GM12878 (cell line): ENCODE data around the gene P3H3. TPM values are rescaled to one million over a fixed set of nuclear protein-coding genes. Genes with fewer than 3 reads are reported as not detected.

Experiments used
- ATAC-seq: fragments of 200-7000 bp; cut with Tn5 transposase; 3 replicates; pipeline ENCODE4 v1.9.1; 2020; ENCODE audit warnings: mild to moderate bottlenecking, moderate library complexity
- BruUV-seq: library from RNA; stranded (reverse); fragments of 400-500 nt; replicated peaks from 2 replicates; lab custom pipeline; 2021; lab: Mats Ljungman, UMichigan
- CTCF ChIA-PET: fragments of 300-600 bp; sonication (Branson Sonifier 250); formaldehyde crosslinking; extraction: SDS; loops from one replicate; lab custom pipeline; 2021; ENCODE audit warnings: inconsistent platforms; lab: Yijun Ruan, JAX
- POLR2A ChIA-PET: fragments of 350-600 bp; formaldehyde crosslinking; extraction: SDS; loops from one replicate; lab custom pipeline; 2021; ENCODE audit warnings: inconsistent platforms; lab: Charles Lee
- RAD21 ChIA-PET: fragments of 300-600 bp; sonication (Branson Sonifier 250); formaldehyde crosslinking; loops from one replicate; lab custom pipeline; 2023; ENCODE audit warnings: antibody characterized with exemption; ENCODE audit not compliant: unreplicated experiment; lab: Charles Lee
- SMC1A ChIA-PET: fragments of 300-600 bp; sonication (Branson Sonifier 250); formaldehyde crosslinking; loops from one replicate; lab custom pipeline; 2023; ENCODE audit not compliant: unreplicated experiment, uncharacterized antibody; lab: Charles Lee
- DNase-seq: peaks from one replicate; pipeline ENCODE4 v3.0.0-alpha.2; 2011; ENCODE audit warnings: low read depth, low spot score
- FAIRE-seq: peaks from 3 replicates; lab custom pipeline; 2011; peaks lifted over from hg19 to GRCh38; lab: Jason Lieb, UNC
- H2AFZ ChIP-seq: 2 replicates; pipeline ENCODE4 v1.6.0; 2011; ENCODE audit warnings: low read depth, low read length, control low read depth; ENCODE audit not compliant: control insufficient read depth
- H3K27ac ChIP-seq: 2 replicates; pipeline ENCODE4 v1.5.1; 2011; ENCODE audit warnings: control low read depth; ENCODE audit not compliant: control insufficient read depth, insufficient read depth
- H3K27me3 ChIP-seq, 2 experiments: replicated peaks in 1 of 2; 2 replicates each; pipeline versions ENCODE4 v1.6.0 to v1.6.1; 2011; ENCODE audit warnings: low read length in 1 of 2; ENCODE audit not compliant: control insufficient read depth in 2 of 2, insufficient read depth in 2 of 2
- H3K36me3 ChIP-seq, 2 experiments: 2 replicates each; pipeline ENCODE4 v1.5.1; 2011; ENCODE audit warnings: low read length in 1 of 2; ENCODE audit not compliant: control insufficient read depth in 2 of 2, insufficient read depth in 2 of 2
- H3K4me1 ChIP-seq: 2 replicates; pipeline ENCODE4 v1.6.1; 2011; ENCODE audit warnings: mild to moderate bottlenecking, low read length, moderate library complexity, mixed read lengths; ENCODE audit not compliant: control insufficient read depth, insufficient read depth
- H3K4me2 ChIP-seq: 2 replicates; pipeline ENCODE4 v1.6.0; 2011; ENCODE audit warnings: control low read depth; ENCODE audit not compliant: control insufficient read depth, insufficient read depth
- H3K4me3 ChIP-seq: fragments of 200-600 bp; sonication (generic); 2 replicates; pipeline ENCODE4 v1.5.1; 2016
- H3K79me2 ChIP-seq: 2 replicates; pipeline ENCODE4 v1.6.0; 2011; ENCODE audit warnings: low read length; ENCODE audit not compliant: control insufficient read depth, insufficient read depth
- H3K9ac ChIP-seq: 2 replicates; pipeline ENCODE4 v1.8.0; 2011; ENCODE audit warnings: low read length, control low read depth, mixed read lengths; ENCODE audit not compliant: control insufficient read depth, insufficient read depth
- H3K9me3 ChIP-seq: replicated peaks from 3 replicates; pipeline ENCODE4 v1.5.1; 2011; ENCODE audit warnings: mild to moderate bottlenecking, low read length; ENCODE audit not compliant: control insufficient read depth, insufficient read depth
- H4K20me1 ChIP-seq: 2 replicates; pipeline ENCODE4 v1.6.0; 2011; ENCODE audit not compliant: control insufficient read depth, insufficient read depth
- CHD1 ChIP-seq: IDR thresholded peaks from 2 replicates; pipeline ENCODE4 v1.6.1; 2012; ENCODE audit warnings: low read depth, low read length, improper control_type of control experiment
- CTCF ChIP-seq, 3 experiments: IDR thresholded peaks in 2 of 3; conservative IDR thresholded peaks in 1 of 3; 2 replicates each; pipeline ENCODE4 v1.5.1; 2011; ENCODE audit warnings: low read depth in 3 of 3, low read length in 3 of 3, mild to moderate bottlenecking in 3 of 3, control low read depth in 2 of 3, moderate library complexity in 2 of 3, inconsistent platforms in 1 of 3, mixed read lengths in 1 of 3; ENCODE audit not compliant: control insufficient read depth in 2 of 3, insufficient read depth in 1 of 3; ENCODE audit errors: extremely low read depth in 1 of 3
- DPF2 ChIP-seq: fragments of 450-650 bp; IDR thresholded peaks from 2 replicates; pipeline ENCODE4 v1.6.1; 2017; ENCODE audit warnings: mild to moderate bottlenecking
- EGR1 ChIP-seq, 2 experiments: IDR thresholded peaks; 1 replicate in 1 of 2; 2 replicates in 1 of 2; pipeline ENCODE4 v1.6.1; 2011 to 2012; ENCODE audit warnings: low read depth in 2 of 2, low read length in 2 of 2, borderline replicate concordance in 1 of 2, mild to moderate bottlenecking in 1 of 2, moderate library complexity in 1 of 2
- IKZF1 ChIP-seq: fragments of 450-650 bp; conservative IDR thresholded peaks from 2 replicates; pipeline ENCODE4 v1.6.1; 2017; ENCODE audit warnings: antibody characterized with exemption, mild to moderate bottlenecking
- IRF5 ChIP-seq: fragments of 450-650 bp; IDR thresholded peaks from 2 replicates; pipeline ENCODE4 v1.6.1; 2017; ENCODE audit warnings: borderline replicate concordance
- LARP7 ChIP-seq: fragments of 450-650 bp; IDR thresholded peaks from 2 replicates; pipeline ENCODE4 v1.6.1; 2017; ENCODE audit warnings: mild to moderate bottlenecking
- POU2F2 ChIP-seq: IDR thresholded peaks from 3 replicates; pipeline ENCODE4 v1.6.1; 2011; ENCODE audit warnings: low read depth, mild to moderate bottlenecking, low read length, borderline replicate concordance
- SMAD1 ChIP-seq: fragments of 450-650 bp; IDR thresholded peaks from 2 replicates; pipeline ENCODE4 v1.6.1; 2018; ENCODE audit warnings: mild to moderate bottlenecking, low read depth; ENCODE audit not compliant: partially characterized antibody
- SREBF1 ChIP-seq: IDR thresholded peaks from 2 replicates; pipeline ENCODE4 v1.6.1; 2012; ENCODE audit warnings: mild to moderate bottlenecking, low read length
- TBL1XR1 ChIP-seq: IDR thresholded peaks from 2 replicates; pipeline ENCODE4 v1.6.1; 2012; ENCODE audit warnings: low read depth, low read length, improper control_type of control experiment
- TCF12 ChIP-seq: IDR thresholded peaks from 2 replicates; pipeline ENCODE4 v1.6.1; 2011; ENCODE audit warnings: low read depth, mild to moderate bottlenecking, low read length
- USF2 ChIP-seq: IDR thresholded peaks from 2 replicates; pipeline ENCODE4 v1.6.1; 2011; ENCODE audit warnings: low read depth, low read length, improper control_type of control experiment, borderline replicate concordance
- ZNF207 ChIP-seq: fragments of 450-650 bp; IDR thresholded peaks from 2 replicates; pipeline ENCODE4 v1.6.1; 2014; ENCODE audit warnings: antibody characterized with exemption, mild to moderate bottlenecking, borderline replicate concordance
- ZNF217 ChIP-seq: fragments of 450-650 bp; IDR thresholded peaks from 2 replicates; pipeline ENCODE4 v1.6.1; 2017; ENCODE audit warnings: antibody characterized with exemption, mild to moderate bottlenecking
- WGBS: methylation state at CpG from one replicate; pipeline ENCODE4 v1.1.6; 2016; ENCODE audit warnings: low lambda C conversion rate; ENCODE audit not compliant: insufficient replicate concordance, insufficient coverage; ENCODE audit errors: missing lambda C conversion rate; 5-methylcytosine and 5-hydroxymethylcytosine counted together
- in situ Hi-C: fragments of 300-500 bp; cut with MboI; formaldehyde crosslinking; loops from 9 replicates; pipeline ENCODE4 v1.14.3; 2018; ENCODE audit warnings: mixed read lengths
- intact Hi-C: fragments of 100-400 bp; cut with micrococcal nuclease; formaldehyde crosslinking; loops from one replicate; pipeline ENCODE4 v1.14.2; 2022; ENCODE audit not compliant: unreplicated experiment
- polyA plus RNA-seq, 11 experiments: library from polyadenylated mRNA; depleted of rRNA in 4 of 11; unstranded in 6 of 11; stranded (reverse) in 5 of 11; fragments of >200 nt; fragmentation: Nextera tagmentation in 4 of 11; fragmentation: Illumina TruSeq in 1 of 11; extraction: Ambion mirVana in 4 of 11; extraction: Trizol in 1 of 11; gene quantifications; 1 replicate in 1 of 11; 2 replicates in 10 of 11; pipeline versions ENCODE4 v1.2.1 to v1.2.3, GENCODE V29; 2011 to 2016; ENCODE audit warnings: inconsistent platforms in 2 of 11, missing spikeins in 2 of 11, low read depth in 1 of 11
- total RNA-seq, 4 experiments: library from RNA; depleted of rRNA in 3 of 4; stranded (reverse); fragments of >200 nt in 3 of 4; fragmentation: Illumina TruSeq in 1 of 4; extraction: Trizol in 1 of 4; gene quantifications; 2 replicates each; pipeline versions ENCODE4 v1.2.1 to v1.2.3, GENCODE V29; 2013 to 2021
- TF ChIP-seq, protein P1 (sequence below): IDR thresholded peaks from 2 replicates; pipeline ENCODE4 v1.6.1; 2011; ENCODE audit warnings: borderline replicate concordance, low read depth, mild to moderate bottlenecking, moderate library complexity, low read length; ENCODE audit not compliant: insufficient read depth, poor library complexity, severe bottlenecking
- TF ChIP-seq, protein P2 (sequence below): fragments of 150-350 bp; IDR thresholded peaks from 2 replicates; pipeline ENCODE4 v1.6.1; 2014; ENCODE audit warnings: mild to moderate bottlenecking, low read depth, low read length

Gene P3H3
- total and polyA plus RNA-seq, 10 of the 15 experiments (the other 5 are each of a cell fraction or from before 2014, with no cell fraction given): 0.03 to 0.21 (median 0.05) TPM; not detected in 7

- H3K36me3 ChIP-seq: no peaks in the 10 kb centered on the region
- in situ Hi-C loops: no loop called here
- ChIA-PET CTCF (interaction anchor here (0.6 to 1.8 kb wide), 4 partner anchors 8 to 286 kb away, joined by 3 to 6 read pairs (median 4); partner anchors contain the start of gene SPSB2), RAD21 (interaction anchor here (2.0 to 2.3 kb wide), 2 partner anchors 12 to 85 kb away, joined by 8 to 12 read pairs; partner anchors contain the start of genes CDCA3 and MLF2), SMC1A (interaction anchor here (0.9 to 5.1 kb wide), 2 partner anchors 12 to 22 kb away, joined by 3 to 22 read pairs; partner anchors contain the start of genes CDCA3 and USP5)
- 78% methylated on average over 16 of the region's 16 CpGs for WGBS
- H4K20me1 ChIP-seq: no peaks in the 10 kb centered on the region
- no peak overlapping the region for H2AFZ ChIP-seq
- no peaks in the 10 kb centered on the region for H3K79me2 ChIP-seq
- BruUV-seq: no TSS peak
- H3K27me3 ChIP-seq: no peaks in the 10 kb centered on the region
- TF ChIP-seq CHD1: no peak
- TF ChIP-seq ZNF217: no peak
- no peak for TF ChIP-seq ZNF207
- TF ChIP-seq TBL1XR1: no peak
- TF ChIP-seq IRF5: no peak
- no peak for TF ChIP-seq USF2
- TF ChIP-seq CTCF (IDR thresholded peaks at IDR 0.05 in 2 of 3, conservative IDR thresholded peaks at IDR 0.05 in 1 of 3; ENCODE audit: control insufficient read depth in 2 of 3, extremely low read depth in 1 of 3, insufficient read depth in 1 of 3, low read depth in 3 of 3, low read length in 3 of 3): no peak
- no peak for TF ChIP-seq POU2F2
- TF ChIP-seq EGR1 (IDR thresholded peaks at IDR 0.05; ENCODE audit: borderline replicate concordance in 1 of 2, low read depth in 2 of 2, low read length in 2 of 2): no peak
- TF ChIP-seq, protein P1, sequence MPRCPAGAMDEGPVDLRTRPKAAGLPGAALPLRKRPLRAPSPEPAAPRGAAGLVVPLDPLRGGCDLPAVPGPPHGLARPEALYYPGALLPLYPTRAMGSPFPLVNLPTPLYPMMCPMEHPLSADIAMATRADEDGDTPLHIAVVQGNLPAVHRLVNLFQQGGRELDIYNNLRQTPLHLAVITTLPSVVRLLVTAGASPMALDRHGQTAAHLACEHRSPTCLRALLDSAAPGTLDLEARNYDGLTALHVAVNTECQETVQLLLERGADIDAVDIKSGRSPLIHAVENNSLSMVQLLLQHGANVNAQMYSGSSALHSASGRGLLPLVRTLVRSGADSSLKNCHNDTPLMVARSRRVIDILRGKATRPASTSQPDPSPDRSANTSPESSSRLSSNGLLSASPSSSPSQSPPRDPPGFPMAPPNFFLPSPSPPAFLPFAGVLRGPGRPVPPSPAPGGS: no peak
- TF ChIP-seq SMAD1: no peak
- no peak for TF ChIP-seq TCF12
- TF ChIP-seq IKZF1: no peak
- TF ChIP-seq LARP7: no peak
- TF ChIP-seq SREBF1: no peak
- TF ChIP-seq DPF2: no peak
- TF ChIP-seq, protein P2, sequence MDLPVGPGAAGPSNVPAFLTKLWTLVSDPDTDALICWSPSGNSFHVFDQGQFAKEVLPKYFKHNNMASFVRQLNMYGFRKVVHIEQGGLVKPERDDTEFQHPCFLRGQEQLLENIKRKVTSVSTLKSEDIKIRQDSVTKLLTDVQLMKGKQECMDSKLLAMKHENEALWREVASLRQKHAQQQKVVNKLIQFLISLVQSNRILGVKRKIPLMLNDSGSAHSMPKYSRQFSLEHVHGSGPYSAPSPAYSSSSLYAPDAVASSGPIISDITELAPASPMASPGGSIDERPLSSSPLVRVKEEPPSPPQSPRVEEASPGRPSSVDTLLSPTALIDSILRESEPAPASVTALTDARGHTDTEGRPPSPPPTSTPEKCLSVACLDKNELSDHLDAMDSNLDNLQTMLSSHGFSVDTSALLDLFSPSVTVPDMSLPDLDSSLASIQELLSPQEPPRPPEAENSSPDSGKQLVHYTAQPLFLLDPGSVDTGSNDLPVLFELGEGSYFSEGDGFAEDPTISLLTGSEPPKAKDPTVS: no peak
- TF ChIP-seq, all 136 proteins: peak for 0
- no peak overlapping the region for H3K4me3 ChIP-seq
- peaks cover 10% of the 10 kb centered on the region for H3K4me1 ChIP-seq
- H3K9ac ChIP-seq: no peak overlapping the region
- ATAC-seq (no peak), FAIRE-seq (no peak), DNase-seq (no peak)
- no peak overlapping the region for H3K4me2 ChIP-seq
- no peaks in the 10 kb centered on the region for H3K9me3 ChIP-seq
- intact Hi-C loops: no loop called here
- POLR2A ChIA-PET: interaction anchor here (1.4 kb wide), 1 partner anchor 34 kb away, joined by 3 read pairs; the partner anchor contains the start of gene SPSB2
- H3K27ac ChIP-seq: no peak overlapping the region
These were observed 10.6 kb downstream of the P3H3 start for GRCh38 chr12:6838854-6839253.
